Measurements from ENCODE around the gene ELFN1.

Gene ELFN1

GRCh38 chr7:1729773-1730172 lies 59.7 kb downstream of the ELFN1 start:
- Histone ChIP-seq H3K9ac (ENCODE audit: low read depth, low read length) (no peak overlapping the region), H3K9me3 (ENCODE audit: insufficient read depth, low read length, severe bottlenecking) (no peaks in the 10 kb centered on the region), H3K27me3 (ENCODE audit: insufficient read depth, low read length, poor library complexity) (no peaks in the 10 kb centered on the region), H3K4me1 (ENCODE audit: insufficient read depth, low read length) (no peaks in the 10 kb centered on the region), H3K4me3 (ENCODE audit: low read depth in 1 of 2, low read length in 2 of 2) (no peak overlapping the region), H2AFZ (ENCODE audit: low read depth, low read length) (no peak overlapping the region), H3K27ac (ENCODE audit: low read length) (no peak overlapping the region), H3K4me2 (ENCODE audit: insufficient read depth, low read length) (no peak overlapping the region), H3K36me3 (ENCODE audit: insufficient read depth, low read length) (peaks cover 4% of the 10 kb centered on the region; the same call in 1 of the 2 replicates), H4K20me1 (ENCODE audit: insufficient read depth, low read length) (peaks cover 17% of the 10 kb centered on the region), H3K79me2 (ENCODE audit: insufficient read depth, low read length) (no peaks in the 10 kb centered on the region)
- DNase-seq = no peak
- ATAC-seq (ENCODE audit: insufficient read depth, low read depth) = no peak
- TF ChIP-seq EZH2 (IDR thresholded peaks at IDR 0.05; ENCODE audit: borderline replicate concordance, low read depth, low read length, severe bottlenecking) (no peak), CTCF (IDR thresholded peaks at IDR 0.05; ENCODE audit: borderline replicate concordance, extremely low read depth, low read length, poor library complexity, severe bottlenecking) (no peak)

- Histone ChIP-seq H3K27ac (ENCODE audit: low read length) (no peak overlapping the region), H3K79me2 (ENCODE audit: insufficient read depth, low read length) (no peaks in the 10 kb centered on the region), H4K20me1 (ENCODE audit: insufficient read depth, low read length) (peaks cover 17% of the 10 kb centered on the region), H3K4me1 (ENCODE audit: insufficient read depth, low read length) (no peaks in the 10 kb centered on the region), H3K4me2 (ENCODE audit: insufficient read depth, low read length) (no peak overlapping the region), H3K36me3 (ENCODE audit: insufficient read depth, low read length) (peaks cover 4% of the 10 kb centered on the region; the same call in 1 of the 2 replicates), H2AFZ (ENCODE audit: low read depth, low read length) (no peak overlapping the region), H3K9ac (ENCODE audit: low read depth, low read length) (no peak overlapping the region), H3K27me3 (ENCODE audit: insufficient read depth, low read length, poor library complexity) (no peaks in the 10 kb centered on the region), H3K4me3 (ENCODE audit: low read depth in 1 of 2, low read length in 2 of 2) (no peak overlapping the region), H3K9me3 (ENCODE audit: insufficient read depth, low read length, severe bottlenecking) (no peaks in the 10 kb centered on the region)
- TF ChIP-seq CTCF (IDR thresholded peaks at IDR 0.05; ENCODE audit: borderline replicate concordance, extremely low read depth, low read length, poor library complexity, severe bottlenecking) = no peak
- TF ChIP-seq EZH2 (IDR thresholded peaks at IDR 0.05; ENCODE audit: borderline replicate concordance, low read depth, low read length, severe bottlenecking) = no peak
- DNase-seq (no peak), ATAC-seq (ENCODE audit: insufficient read depth, low read depth) (no peak)
These were observed 62.0 kb downstream of the ELFN1 start for GRCh38 chr7:1732072-1732471.

DNA sequence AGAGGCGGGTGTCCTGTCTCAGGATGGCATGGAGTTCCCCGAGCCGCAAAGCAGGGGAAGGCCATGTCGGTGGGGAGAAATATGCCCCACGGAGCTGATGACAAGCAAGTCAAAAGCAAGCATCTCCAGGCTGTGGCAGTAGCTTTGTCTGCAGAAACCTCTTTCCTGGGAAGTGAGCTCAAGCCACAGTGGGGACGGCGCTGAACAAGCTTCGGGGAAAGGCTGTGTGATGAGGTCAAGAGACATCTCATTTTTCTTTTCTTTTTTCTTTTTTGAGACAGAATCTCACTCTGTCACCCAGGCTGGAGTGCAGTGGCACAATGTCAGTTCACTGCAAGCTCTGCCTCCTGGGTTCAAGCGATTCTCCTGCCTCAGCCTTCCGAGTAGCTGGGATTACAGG lies 62.6 kb downstream of the ELFN1 start:
- Histone ChIP-seq H2AFZ (ENCODE audit: low read depth, low read length) (no peak overlapping the region), H3K27ac (ENCODE audit: low read length) (no peak overlapping the region), H3K9me3 (ENCODE audit: insufficient read depth, low read length, severe bottlenecking) (no peaks in the 10 kb centered on the region), H3K27me3 (ENCODE audit: insufficient read depth, low read length, poor library complexity) (no peaks in the 10 kb centered on the region), H3K4me1 (ENCODE audit: insufficient read depth, low read length) (no peaks in the 10 kb centered on the region), H4K20me1 (ENCODE audit: insufficient read depth, low read length) (peaks cover 16% of the 10 kb centered on the region), H3K9ac (ENCODE audit: low read depth, low read length) (no peak overlapping the region), H3K4me3 (ENCODE audit: low read depth in 1 of 2, low read length in 2 of 2) (no peak overlapping the region), H3K79me2 (ENCODE audit: insufficient read depth, low read length) (no peaks in the 10 kb centered on the region), H3K36me3 (ENCODE audit: insufficient read depth, low read length) (peaks cover 4% of the 10 kb centered on the region; the same call in 1 of the 2 replicates), H3K4me2 (ENCODE audit: insufficient read depth, low read length) (no peak overlapping the region)
- TF ChIP-seq CTCF (IDR thresholded peaks at IDR 0.05; ENCODE audit: borderline replicate concordance, extremely low read depth, low read length, poor library complexity, severe bottlenecking) (no peak), EZH2 (IDR thresholded peaks at IDR 0.05; ENCODE audit: borderline replicate concordance, low read depth, low read length, severe bottlenecking) (no peak)
- DNase-seq = no peak
- no peak for ATAC-seq (ENCODE audit: insufficient read depth, low read depth)

All from DND-41 (cell line).